Neural cell (in vitro differentiated cells): ENCODE data around the gene EVA1B. TPM values are rescaled to one million over a fixed set of nuclear protein-coding genes. Genes with fewer than 3 reads are reported as not detected.

ENCODE experiments used
- H2AFZ ChIP-seq: fragments of 200-600, 300-800 bp; sonication (generic), shearing (Covaris generic); 2 replicates; pipeline ENCODE4 v1.6.0; 2014; ENCODE audit warnings: low read depth, mild to moderate bottlenecking, antibody characterized with exemption, low read length, moderate library complexity
- H3F3A ChIP-seq: fragments of 200-600 bp; shearing (Covaris generic); 2 replicates; pipeline ENCODE4 v1.6.1; 2016; ENCODE audit warnings: mild to moderate bottlenecking, moderate library complexity, mixed read lengths, antibody characterized with exemption, low read length; ENCODE audit not compliant: insufficient read depth, poor library complexity, severe bottlenecking
- H3K27ac ChIP-seq: fragments of 200-600, 300-800 bp; sonication (generic), shearing (Covaris generic); 2 replicates; pipeline ENCODE4 v1.5.1; 2014; ENCODE audit warnings: mild to moderate bottlenecking, low read length, moderate library complexity
- H3K27me3 ChIP-seq: fragments of 300-800, 200-600 bp; sonication (generic), shearing (Covaris generic); 2 replicates; pipeline ENCODE4 v1.6.0; 2014; ENCODE audit warnings: mild to moderate bottlenecking, low read depth, low read length, moderate library complexity; ENCODE audit not compliant: insufficient read depth
- H3K36me3 ChIP-seq: fragments of 300-800, 200-600 bp; sonication (generic), shearing (Covaris generic); 2 replicates; pipeline ENCODE4 v1.5.1; 2014; ENCODE audit warnings: mild to moderate bottlenecking, antibody characterized with exemption, low read length, moderate library complexity; ENCODE audit not compliant: insufficient read depth
- H3K4me2 ChIP-seq: fragments of 300-800, 200-600 bp; sonication (generic), shearing (Covaris generic); 2 replicates; pipeline ENCODE4 v1.6.0; 2014; ENCODE audit warnings: mild to moderate bottlenecking, low read length
- H3K4me3 ChIP-seq: fragments of 300-800, 200-600 bp; sonication (generic), shearing (Covaris generic); 2 replicates; pipeline ENCODE4 v1.5.1; 2014; ENCODE audit warnings: mild to moderate bottlenecking, low read length, moderate library complexity
- H3K79me2 ChIP-seq: fragments of 200-600 bp; shearing (Covaris generic); replicated peaks from 2 replicates; pipeline ENCODE4 v1.6.0; 2014; ENCODE audit warnings: mild to moderate bottlenecking, low read length, moderate library complexity; ENCODE audit not compliant: insufficient read depth
- H3K9ac ChIP-seq: fragments of 300-800, 200-600 bp; sonication (generic), shearing (Covaris generic); 2 replicates; pipeline ENCODE4 v1.6.1; 2016; ENCODE audit warnings: mild to moderate bottlenecking, low read length, mixed read lengths
- H3K9me2 ChIP-seq: fragments of 200-600 bp; shearing (Covaris generic); 2 replicates; pipeline ENCODE4 v1.6.1; 2016; ENCODE audit warnings: mild to moderate bottlenecking, low read length, mixed read lengths; ENCODE audit not compliant: insufficient read depth
- H3K9me3 ChIP-seq: fragments of 200-600, 300-800 bp; sonication (generic), shearing (Covaris generic); 2 replicates; pipeline ENCODE4 v1.6.1; 2016; ENCODE audit warnings: mild to moderate bottlenecking, mixed run types, low read length, moderate library complexity, mixed read lengths
- H4K20me1 ChIP-seq: fragments of 200-600 bp; shearing (Covaris generic); 2 replicates; pipeline ENCODE4 v1.6.1; 2016; ENCODE audit warnings: mild to moderate bottlenecking, mixed run types; ENCODE audit not compliant: insufficient read depth
- EP300 ChIP-seq: fragments of 450-650 bp; conservative IDR thresholded peaks from 2 replicates; pipeline ENCODE4 v1.6.1; 2014; ENCODE audit warnings: antibody characterized with exemption, mild to moderate bottlenecking, moderate library complexity; ENCODE audit not compliant: poor library complexity, severe bottlenecking
- EZH2 ChIP-seq: fragments of 200-600, 300-800 bp; shearing (Covaris generic), sonication (generic); IDR thresholded peaks from 2 replicates; pipeline ENCODE4 v1.6.1; 2014; ENCODE audit warnings: antibody characterized with exemption, low read length, borderline replicate concordance, mild to moderate bottlenecking; ENCODE audit not compliant: insufficient read depth, poor library complexity, severe bottlenecking
- MXI1 ChIP-seq: fragments of 450-650 bp; conservative IDR thresholded peaks from 2 replicates; pipeline ENCODE4 v1.6.1; 2014; ENCODE audit warnings: antibody characterized with exemption, mild to moderate bottlenecking; ENCODE audit not compliant: poor library complexity, severe bottlenecking
- POLR2AphosphoS5 ChIP-seq: IDR thresholded peaks from 2 replicates; pipeline ENCODE4 v1.6.1; 2012
- RAD21 ChIP-seq: fragments of 450-650 bp; conservative IDR thresholded peaks from 2 replicates; pipeline ENCODE4 v1.6.1; 2014; ENCODE audit warnings: antibody characterized with exemption, mild to moderate bottlenecking, moderate library complexity
- SMC3 ChIP-seq: fragments of 450-650 bp; conservative IDR thresholded peaks from 2 replicates; pipeline ENCODE4 v1.6.1; 2014; ENCODE audit warnings: antibody characterized with exemption, mild to moderate bottlenecking, moderate library complexity; ENCODE audit not compliant: poor library complexity
- TAF1 ChIP-seq: IDR thresholded peaks from 2 replicates; pipeline ENCODE4 v1.6.1; 2012; ENCODE audit warnings: low read depth
- polyA plus RNA-seq: library from polyadenylated mRNA; depleted of rRNA; stranded (reverse); fragments of >200 nt; gene quantifications from 2 replicates; pipeline ENCODE4 v1.2.3, GENCODE V29; 2014
- TF ChIP-seq, protein P1 (sequence below): IDR thresholded peaks from 2 replicates; pipeline ENCODE4 v1.6.1; 2012; ENCODE audit warnings: borderline replicate concordance
- TF ChIP-seq, protein P2 (sequence below): fragments of 450-650 bp; IDR thresholded peaks from 2 replicates; pipeline ENCODE4 v1.5.1; 2014; ENCODE audit warnings: antibody characterized with exemption, mild to moderate bottlenecking, moderate library complexity; ENCODE audit not compliant: poor library complexity, severe bottlenecking

Gene EVA1B
- polyA plus RNA-seq, 1 donor from 2014 or later, result 0.25 TPM

- no peak overlapping the region for H3K27ac ChIP-seq
- no peak overlapping the region for H2AFZ ChIP-seq
- no peak overlapping the region for H3K4me3 ChIP-seq
- H4K20me1 ChIP-seq, result no peaks in the 10 kb centered on the region
- H3F3A ChIP-seq, result no peaks in the 10 kb centered on the region
- H3K79me2 ChIP-seq, result no peaks in the 10 kb centered on the region
- TF ChIP-seq RAD21 (no peak), POLR2AphosphoS5 (no peak), TAF1 (no peak), EP300 (no peak), SMC3 (no peak), MXI1 (no peak), EZH2 (no peak)
- TF ChIP-seq, protein P1, sequence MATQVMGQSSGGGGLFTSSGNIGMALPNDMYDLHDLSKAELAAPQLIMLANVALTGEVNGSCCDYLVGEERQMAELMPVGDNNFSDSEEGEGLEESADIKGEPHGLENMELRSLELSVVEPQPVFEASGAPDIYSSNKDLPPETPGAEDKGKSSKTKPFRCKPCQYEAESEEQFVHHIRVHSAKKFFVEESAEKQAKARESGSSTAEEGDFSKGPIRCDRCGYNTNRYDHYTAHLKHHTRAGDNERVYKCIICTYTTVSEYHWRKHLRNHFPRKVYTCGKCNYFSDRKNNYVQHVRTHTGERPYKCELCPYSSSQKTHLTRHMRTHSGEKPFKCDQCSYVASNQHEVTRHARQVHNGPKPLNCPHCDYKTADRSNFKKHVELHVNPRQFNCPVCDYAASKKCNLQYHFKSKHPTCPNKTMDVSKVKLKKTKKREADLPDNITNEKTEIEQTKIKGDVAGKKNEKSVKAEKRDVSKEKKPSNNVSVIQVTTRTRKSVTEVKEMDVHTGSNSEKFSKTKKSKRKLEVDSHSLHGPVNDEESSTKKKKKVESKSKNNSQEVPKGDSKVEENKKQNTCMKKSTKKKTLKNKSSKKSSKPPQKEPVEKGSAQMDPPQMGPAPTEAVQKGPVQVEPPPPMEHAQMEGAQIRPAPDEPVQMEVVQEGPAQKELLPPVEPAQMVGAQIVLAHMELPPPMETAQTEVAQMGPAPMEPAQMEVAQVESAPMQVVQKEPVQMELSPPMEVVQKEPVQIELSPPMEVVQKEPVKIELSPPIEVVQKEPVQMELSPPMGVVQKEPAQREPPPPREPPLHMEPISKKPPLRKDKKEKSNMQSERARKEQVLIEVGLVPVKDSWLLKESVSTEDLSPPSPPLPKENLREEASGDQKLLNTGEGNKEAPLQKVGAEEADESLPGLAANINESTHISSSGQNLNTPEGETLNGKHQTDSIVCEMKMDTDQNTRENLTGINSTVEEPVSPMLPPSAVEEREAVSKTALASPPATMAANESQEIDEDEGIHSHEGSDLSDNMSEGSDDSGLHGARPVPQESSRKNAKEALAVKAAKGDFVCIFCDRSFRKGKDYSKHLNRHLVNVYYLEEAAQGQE, result no peak
- TF ChIP-seq, protein P2, sequence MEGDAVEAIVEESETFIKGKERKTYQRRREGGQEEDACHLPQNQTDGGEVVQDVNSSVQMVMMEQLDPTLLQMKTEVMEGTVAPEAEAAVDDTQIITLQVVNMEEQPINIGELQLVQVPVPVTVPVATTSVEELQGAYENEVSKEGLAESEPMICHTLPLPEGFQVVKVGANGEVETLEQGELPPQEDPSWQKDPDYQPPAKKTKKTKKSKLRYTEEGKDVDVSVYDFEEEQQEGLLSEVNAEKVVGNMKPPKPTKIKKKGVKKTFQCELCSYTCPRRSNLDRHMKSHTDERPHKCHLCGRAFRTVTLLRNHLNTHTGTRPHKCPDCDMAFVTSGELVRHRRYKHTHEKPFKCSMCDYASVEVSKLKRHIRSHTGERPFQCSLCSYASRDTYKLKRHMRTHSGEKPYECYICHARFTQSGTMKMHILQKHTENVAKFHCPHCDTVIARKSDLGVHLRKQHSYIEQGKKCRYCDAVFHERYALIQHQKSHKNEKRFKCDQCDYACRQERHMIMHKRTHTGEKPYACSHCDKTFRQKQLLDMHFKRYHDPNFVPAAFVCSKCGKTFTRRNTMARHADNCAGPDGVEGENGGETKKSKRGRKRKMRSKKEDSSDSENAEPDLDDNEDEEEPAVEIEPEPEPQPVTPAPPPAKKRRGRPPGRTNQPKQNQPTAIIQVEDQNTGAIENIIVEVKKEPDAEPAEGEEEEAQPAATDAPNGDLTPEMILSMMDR, result no peak
- H3K4me2 ChIP-seq, result no peak overlapping the region
- no peaks in the 10 kb centered on the region for H3K9me2 ChIP-seq
- H3K9ac ChIP-seq, result no peak overlapping the region
- H3K36me3 ChIP-seq, result no peaks in the 10 kb centered on the region
- no peaks in the 10 kb centered on the region for H3K27me3 ChIP-seq
- H3K9me3 ChIP-seq, result no peaks in the 10 kb centered on the region
These were observed 28.9 kb upstream of the EVA1B start for GRCh38 chr1:36352125-36352909.

GRCh38 chr1:36351227-36351977, 28.0 kb upstream of the EVA1B start:
- H3K4me2 ChIP-seq, result no peak overlapping the region
- no peak overlapping the region for H2AFZ ChIP-seq
- H3K9me2 ChIP-seq, result no peaks in the 10 kb centered on the region
- H3K9ac ChIP-seq, result no peak overlapping the region
- H3K27me3 ChIP-seq, result no peaks in the 10 kb centered on the region
- no peaks in the 10 kb centered on the region for H3K36me3 ChIP-seq
- no peaks in the 10 kb centered on the region for H4K20me1 ChIP-seq
- no peaks in the 10 kb centered on the region for H3K79me2 ChIP-seq
- no peaks in the 10 kb centered on the region for H3F3A ChIP-seq
- TF ChIP-seq, protein P2, result no peak
- TF ChIP-seq EZH2, result no peak
- no peak for TF ChIP-seq RAD21
- no peak for TF ChIP-seq TAF1
- TF ChIP-seq SMC3, result no peak
- TF ChIP-seq MXI1, result no peak
- TF ChIP-seq EP300, result no peak
- TF ChIP-seq, protein P1, result no peak
- no peak for TF ChIP-seq POLR2AphosphoS5
- H3K4me3 ChIP-seq, result no peak overlapping the region
- H3K27ac ChIP-seq, result no peak overlapping the region
- no peaks in the 10 kb centered on the region for H3K9me3 ChIP-seq
